Measurements from ENCODE around the gene PWWP2B. TPM values are rescaled to one million over a fixed set of nuclear protein-coding genes. Genes with fewer than 3 reads are reported as not detected.
A peak's percentile ranks its signal among the peaks of the same experiment; 100 is the strongest.

PWWP2B gene
- total RNA-seq, 8 experiments from 2014 or later, result 4.6 to 12.7 (median 8.9) TPM

DNA sequence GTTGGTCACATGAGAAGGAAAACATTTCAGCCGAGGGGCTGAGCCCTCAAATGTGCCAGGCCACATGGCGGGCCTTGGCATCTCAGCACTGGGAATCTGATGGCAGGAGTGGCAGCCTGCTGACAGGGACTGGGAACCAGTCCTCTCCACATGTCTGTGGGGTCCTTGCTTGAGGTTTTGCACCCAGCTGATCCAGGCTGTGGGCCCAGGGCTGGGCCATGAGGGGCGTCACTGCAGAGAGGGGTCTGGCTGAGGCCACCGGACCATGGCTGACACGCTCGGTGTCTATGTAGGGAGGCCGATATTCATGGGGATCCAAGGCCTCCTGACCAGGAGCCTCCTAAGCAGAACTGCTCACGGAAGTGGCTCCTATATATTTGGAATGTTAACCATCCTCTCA is 31.0 kb upstream of the PWWP2B start:
- H3K4me3 ChIP-seq, result no peak overlapping the region
- 88 to 100% (median 93%) methylated on average over 1 to 2 of the region's 8 CpGs; no CpG with 5 or more reads in 7 of the 10 experiments for WGBS, 10 experiments
- in situ Hi-C loops (cut with MboI; ENCODE audit: low pct_unique_long_range_greater_than_20kb in 2 of 9, low sequenced_read_pairs in 9 of 9, unreplicated experiment in 9 of 9), result no loop called here
- H3K27ac ChIP-seq, result no peak overlapping the region
- no peak for ATAC-seq (replicated peaks in 6 of 8)
- H3K4me1 ChIP-seq (replicated peaks in 1 of 2), result peaks cover 0 to 12% of the 10 kb centered on the region in 2 donors

DNA sequence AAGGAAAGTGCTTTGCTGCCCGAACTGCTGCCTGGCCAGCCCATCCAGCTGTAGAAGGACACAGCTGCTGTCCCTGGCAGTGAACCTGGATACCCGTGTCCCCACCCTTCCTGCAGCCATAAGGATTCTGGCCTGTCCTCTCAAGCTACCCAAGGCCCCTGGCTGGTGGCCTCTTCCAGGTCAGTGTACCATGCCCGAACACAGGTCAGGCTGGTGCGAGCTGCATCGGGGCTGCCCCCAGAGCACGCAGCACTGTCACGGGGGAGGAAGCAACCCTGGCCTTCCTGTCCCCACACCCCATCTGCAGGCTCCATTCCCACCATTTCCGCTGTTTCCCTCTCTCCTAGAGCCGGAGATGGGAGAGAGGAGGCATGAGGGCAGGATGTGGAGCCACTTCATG is 30.5 kb upstream of the PWWP2B start:
- Histone ChIP-seq H3K4me3 (no peak overlapping the region), H3K27ac (no peak overlapping the region), H3K4me1 (replicated peaks in 1 of 2) (peaks cover 0 to 12% of the 10 kb centered on the region in 2 donors)
- ATAC-seq (replicated peaks in 6 of 8), result no peak
- in situ Hi-C loops (cut with MboI; ENCODE audit: low pct_unique_long_range_greater_than_20kb in 2 of 9, low sequenced_read_pairs in 9 of 9, unreplicated experiment in 9 of 9), result no loop called here
- 20 to 94% (median 92%) methylated on average over 2 to 3 of the region's 9 CpGs; no CpG with 5 or more reads in 7 of the 10 experiments for WGBS, 10 experiments

DNA sequence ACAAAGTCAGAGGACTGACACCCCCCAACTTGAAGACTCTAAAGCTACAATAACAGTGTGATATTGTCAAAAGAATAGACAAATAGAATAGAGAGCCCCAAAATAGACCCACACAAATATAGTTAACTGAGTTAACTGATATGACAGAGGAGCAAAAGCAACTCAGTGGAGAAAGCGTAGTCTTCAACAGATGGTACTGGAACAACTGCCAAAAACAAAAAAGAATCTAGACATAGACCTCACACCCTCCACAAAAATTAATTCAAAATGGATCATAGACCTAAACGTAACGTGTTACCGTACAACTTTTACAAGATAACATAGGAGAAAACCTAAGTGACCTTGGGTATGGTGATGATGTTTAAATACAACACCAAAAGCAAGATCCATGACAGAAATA is 28.6 kb upstream of the PWWP2B start:
- peaks cover 0 to 12% of the 10 kb centered on the region in 2 donors for H3K4me1 ChIP-seq (replicated peaks in 1 of 2)

DNA sequence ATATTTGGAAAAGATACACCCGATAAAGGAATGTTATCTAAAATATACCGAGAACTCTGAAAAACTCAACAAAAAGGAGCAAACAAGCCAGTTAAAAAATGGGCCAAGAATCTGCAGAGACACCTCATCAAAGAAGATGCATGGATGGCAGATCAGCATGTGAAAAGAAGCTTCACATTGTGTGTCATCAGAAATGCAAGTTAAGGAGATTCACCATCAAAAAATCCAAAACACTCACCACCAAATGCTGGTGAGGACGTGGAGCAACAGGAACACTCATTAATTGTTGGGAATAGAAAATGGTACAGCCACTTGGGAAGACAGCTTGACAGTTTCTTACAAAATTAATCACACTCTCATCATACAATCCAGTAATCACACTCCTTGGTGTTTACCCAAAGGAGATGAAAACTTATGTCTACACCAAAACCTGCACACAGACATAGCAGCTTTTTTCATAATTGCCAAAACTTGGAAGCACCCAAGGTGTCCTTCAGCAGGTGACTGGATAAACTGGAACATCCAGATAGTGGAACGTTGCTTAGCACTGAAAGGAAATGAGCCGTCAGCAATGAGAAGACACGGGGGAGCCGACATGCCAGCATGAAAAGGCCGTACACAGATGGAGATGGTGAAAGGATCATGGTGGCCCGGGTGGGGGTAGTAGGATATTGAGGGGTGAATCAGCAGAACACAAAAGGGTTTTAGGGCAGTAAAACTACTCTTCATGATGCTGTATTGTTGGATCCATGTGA is 27.9 kb upstream of the PWWP2B start:
- WGBS, 10 experiments, result 32 to 100% (median 75%) methylated on average over 1 to 8 of the region's 9 CpGs
- no peak overlapping the region for H3K27ac ChIP-seq
- H3K4me1 ChIP-seq (replicated peaks in 1 of 2), result peaks cover 0 to 12% of the 10 kb centered on the region in 2 donors
- H3K4me3 ChIP-seq, result no peak overlapping the region
- in situ Hi-C loops (cut with MboI; ENCODE audit: low pct_unique_long_range_greater_than_20kb in 2 of 9, low sequenced_read_pairs in 9 of 9, unreplicated experiment in 9 of 9), result no loop called here
- ATAC-seq (replicated peaks in 6 of 8), result no peak

More for the DNA sequence above, 28.6 kb upstream of the PWWP2B start:
- H3K4me3 ChIP-seq, result no peak overlapping the region
- 77 to 100% (median 93%) methylated on average over 1 to 4 of the region's 4 CpGs for WGBS, 10 experiments
- no peak for ATAC-seq (replicated peaks in 6 of 8)
- in situ Hi-C loops (cut with MboI; ENCODE audit: low pct_unique_long_range_greater_than_20kb in 2 of 9, low sequenced_read_pairs in 9 of 9, unreplicated experiment in 9 of 9), result no loop called here
- no peak overlapping the region for H3K27ac ChIP-seq

DNA sequence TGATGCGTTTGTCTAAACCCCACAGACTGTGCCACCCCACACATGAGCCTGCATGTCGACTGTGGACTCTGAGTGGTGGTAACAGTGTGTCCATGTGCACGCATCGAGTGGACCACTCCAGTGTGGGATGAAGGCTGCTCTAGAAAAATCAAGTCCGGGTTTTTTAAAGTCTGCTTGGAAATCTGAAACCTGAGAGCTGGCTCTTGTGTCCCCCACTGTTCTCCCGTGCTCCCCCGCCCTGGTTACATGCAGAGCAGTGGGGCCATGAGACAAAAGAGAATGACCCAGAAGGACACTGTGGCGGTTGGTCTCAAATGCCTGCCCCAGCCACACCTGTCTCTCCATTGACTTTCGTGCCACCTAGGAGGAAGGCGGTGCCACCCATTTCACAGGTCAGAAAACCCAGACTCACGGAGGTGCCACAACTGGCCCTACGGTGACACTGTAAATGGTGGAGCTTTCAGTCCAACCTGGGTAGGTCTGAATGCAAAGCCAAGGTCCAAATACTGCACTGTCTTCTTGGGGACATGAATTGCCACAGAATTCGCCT is 27.3 kb upstream of the PWWP2B start:
- Histone ChIP-seq H3K4me3 (no peak overlapping the region), H3K27ac (no peak overlapping the region), H3K4me1 (replicated peaks in 1 of 2) (peaks cover 0 to 12% of the 10 kb centered on the region in 2 donors)
- WGBS, 10 experiments, result 83 to 100% (median 88%) methylated on average over 2 to 7 of the region's 13 CpGs; no CpG with 5 or more reads in 3 of the 10 experiments
- ATAC-seq (replicated peaks in 6 of 8), result no peak
- in situ Hi-C loops (cut with MboI; ENCODE audit: low pct_unique_long_range_greater_than_20kb in 2 of 9, low sequenced_read_pairs in 9 of 9, unreplicated experiment in 9 of 9), result no loop called here

DNA sequence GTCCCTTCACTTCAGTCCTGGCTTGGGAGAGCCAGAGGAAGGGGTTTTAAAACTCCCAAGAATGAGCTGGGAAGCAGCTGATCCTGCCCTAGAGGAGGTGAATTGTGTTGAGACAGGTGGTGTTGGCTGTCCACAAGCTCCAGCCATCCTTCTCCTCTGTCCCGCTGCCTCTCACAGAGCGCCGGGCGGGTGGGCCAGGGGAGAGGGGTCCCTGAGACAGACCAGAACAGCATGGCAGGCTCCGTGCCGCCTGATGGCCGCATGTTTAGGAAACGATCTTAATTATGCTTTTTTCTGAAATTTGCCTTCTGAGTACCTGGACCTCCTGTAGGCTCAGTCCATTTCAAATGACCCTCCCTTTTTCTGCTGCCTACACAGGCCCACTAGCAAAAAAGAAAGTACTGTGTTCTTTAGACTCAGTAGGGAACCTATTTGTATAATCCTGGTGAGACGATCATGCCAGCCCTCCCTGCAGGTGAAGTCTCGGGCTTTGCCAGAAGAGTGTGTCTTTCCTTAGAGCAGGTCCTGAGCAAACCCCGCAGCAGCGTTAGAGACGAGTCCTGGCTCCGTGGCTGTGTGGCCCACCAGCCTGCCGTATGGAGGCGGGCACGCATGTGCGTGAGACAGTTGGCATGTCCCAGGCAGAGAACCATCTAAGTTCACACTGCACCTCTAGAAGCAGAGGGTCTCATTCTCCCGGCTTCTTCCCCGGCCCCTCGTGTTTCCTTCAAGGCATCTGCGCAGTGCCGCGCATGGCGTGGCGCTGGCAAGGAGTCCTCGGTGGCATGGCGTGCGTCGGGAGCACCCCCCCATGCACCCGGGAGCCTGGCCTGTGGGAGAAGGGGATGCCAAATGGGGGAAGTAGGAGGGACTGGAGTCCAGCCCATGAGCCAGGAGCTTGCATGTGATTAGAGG is 26.3 kb upstream of the PWWP2B start:
- no peak for ATAC-seq (replicated peaks in 6 of 8)
- Histone ChIP-seq H3K27ac (no peak overlapping the region), H3K4me1 (replicated peaks in 1 of 2) (peaks cover 0 to 6% of the 10 kb centered on the region in 2 donors), H3K4me3 (no peak overlapping the region)
- 70 to 100% (median 94%) methylated on average over 1 to 16 of the region's 31 CpGs; no CpG with 5 or more reads in 4 of the 10 experiments for whole genome bisulfite sequencing, 10 experiments
- in situ Hi-C loops (cut with MboI; ENCODE audit: low pct_unique_long_range_greater_than_20kb in 2 of 9, low sequenced_read_pairs in 9 of 9, unreplicated experiment in 9 of 9), result no loop called here

DNA sequence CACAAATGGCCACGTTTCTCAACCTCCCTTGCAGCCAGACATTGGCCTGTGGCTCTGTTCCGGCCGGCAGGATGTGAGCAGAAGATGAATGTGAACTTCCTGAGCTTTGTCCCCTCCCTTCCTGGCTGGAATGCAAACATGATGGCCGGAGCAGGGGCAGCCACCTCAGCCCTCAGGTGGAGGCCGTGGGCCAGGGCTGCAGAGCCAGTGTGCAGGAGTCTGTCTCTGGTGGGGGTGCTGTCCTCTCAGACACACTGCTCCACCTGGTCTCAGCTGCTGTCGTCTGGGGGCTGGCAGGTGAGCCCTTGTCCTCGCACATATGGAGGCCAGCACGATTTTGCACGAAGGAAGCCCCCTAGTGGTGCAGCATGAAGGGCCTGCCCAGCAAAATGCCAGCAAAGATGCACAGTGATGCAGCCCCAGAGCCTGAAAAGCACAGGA is 25.3 kb upstream of the PWWP2B start:
- no peak for ATAC-seq (replicated peaks in 6 of 8)
- H3K4me3 ChIP-seq, result no peak overlapping the region
- 63 to 100% (median 80%) methylated on average over 1 to 8 of the region's 9 CpGs; no CpG with 5 or more reads in 5 of the 10 experiments for WGBS, 10 experiments
- in situ Hi-C loops (cut with MboI; ENCODE audit: low pct_unique_long_range_greater_than_20kb in 2 of 9, low sequenced_read_pairs in 9 of 9, unreplicated experiment in 9 of 9), result no loop called here
- peaks cover 0 to 6% of the 10 kb centered on the region in 2 donors for H3K4me1 ChIP-seq (replicated peaks in 1 of 2)
- no peak overlapping the region for H3K27ac ChIP-seq

DNA sequence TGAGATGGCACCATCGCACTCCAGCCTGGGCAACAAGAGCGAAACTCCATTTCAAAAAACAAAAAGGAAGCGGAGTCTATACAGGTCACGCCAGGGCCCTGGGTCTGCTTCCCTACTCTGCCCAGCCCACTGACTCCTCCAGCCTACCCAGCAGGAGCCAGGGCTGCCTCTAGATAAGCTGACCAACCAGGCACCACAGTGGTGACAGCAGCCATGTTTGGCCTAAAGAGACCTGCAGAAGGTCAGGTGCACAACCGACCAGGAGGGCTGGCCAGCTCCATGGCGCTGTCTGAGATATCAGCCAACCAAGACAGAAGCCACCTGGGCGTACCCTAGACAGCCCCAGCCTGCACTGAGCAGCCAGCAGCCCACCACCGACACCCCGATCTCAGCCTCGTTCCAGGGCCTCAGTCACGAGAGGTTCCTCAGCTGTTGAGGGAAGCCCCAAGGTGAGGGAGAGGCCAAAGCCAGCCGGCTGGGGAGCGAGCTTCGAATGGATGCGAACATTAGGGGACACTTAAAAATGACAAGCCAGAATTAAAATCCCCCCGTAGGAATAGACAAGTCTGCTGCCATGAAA is 24.4 kb upstream of the PWWP2B start:
- no peak for ATAC-seq (replicated peaks in 6 of 8)
- H3K4me3 ChIP-seq, result no peak overlapping the region
- peaks cover 0 to 6% of the 10 kb centered on the region in 2 donors for H3K4me1 ChIP-seq (replicated peaks in 1 of 2)
- 40 to 100% (median 87%) methylated on average over 1 to 9 of the region's 16 CpGs; no CpG with 5 or more reads in 2 of the 10 experiments for WGBS, 10 experiments
- in situ Hi-C loops (cut with MboI; ENCODE audit: low pct_unique_long_range_greater_than_20kb in 2 of 9, low sequenced_read_pairs in 9 of 9, unreplicated experiment in 9 of 9), result no loop called here
- no peak overlapping the region for H3K27ac ChIP-seq

DNA sequence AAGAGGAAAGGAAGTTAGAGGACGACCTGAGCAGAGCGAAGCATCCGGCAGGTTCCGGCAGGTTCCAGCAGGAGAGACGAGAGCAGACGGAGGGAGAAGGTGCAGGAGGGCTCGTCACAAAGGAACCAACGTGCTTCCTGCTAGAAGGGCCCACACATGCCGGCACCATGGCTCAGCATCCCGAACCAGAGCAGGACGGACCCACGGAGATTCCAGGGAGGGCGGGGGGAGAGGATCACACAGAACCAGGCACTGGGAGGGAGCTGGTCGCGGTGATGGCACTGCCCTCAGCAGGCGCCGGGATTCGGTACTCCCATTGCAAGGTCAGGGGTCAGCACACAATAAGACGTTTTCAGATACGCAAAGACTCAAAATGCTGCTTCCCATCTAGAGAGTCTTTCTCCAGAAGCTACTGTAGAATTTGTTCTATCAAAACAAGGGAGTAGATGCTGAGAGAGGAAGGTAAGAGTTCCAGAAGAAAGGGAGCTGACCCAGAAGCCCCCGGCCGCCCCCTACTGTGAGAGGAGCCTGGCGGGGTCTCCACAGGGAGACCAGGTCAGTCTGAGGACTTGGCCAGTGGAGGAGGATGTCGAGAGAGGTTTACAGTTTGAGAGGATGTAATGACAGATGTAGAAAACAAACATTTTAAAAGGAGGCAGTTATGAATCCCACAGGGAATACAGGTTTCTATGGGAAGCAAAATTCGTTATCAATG is 23.6 kb upstream of the PWWP2B start:
- in situ Hi-C loops (cut with MboI; ENCODE audit: low pct_unique_long_range_greater_than_20kb in 2 of 9, low sequenced_read_pairs in 9 of 9, unreplicated experiment in 9 of 9), result no loop called here
- 69 to 93% (median 85%) methylated on average over 2 to 17 of the region's 25 CpGs for WGBS, 10 experiments

DNA sequence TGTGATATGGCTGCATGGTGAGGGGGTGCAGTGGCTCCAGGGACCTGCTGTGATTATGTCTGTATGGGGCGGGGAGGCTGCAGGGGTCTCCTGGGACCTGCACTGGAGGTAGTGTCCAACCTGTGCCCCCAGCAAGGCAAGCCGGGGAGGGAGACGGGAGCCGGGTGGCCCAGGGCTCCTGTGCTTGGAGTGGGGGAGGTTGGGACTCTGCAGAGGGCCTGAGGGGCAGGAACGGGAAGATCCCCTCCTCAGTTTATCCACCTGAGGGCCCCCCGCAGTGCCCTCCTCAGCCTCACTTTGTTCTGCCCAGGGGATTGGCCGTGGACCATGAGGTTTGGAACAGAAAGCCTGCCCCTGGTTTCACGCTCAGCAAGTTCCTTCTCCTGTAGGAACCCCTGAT is 22.8 kb upstream of the PWWP2B start:
- no peak overlapping the region for H3K27ac ChIP-seq
- H3K4me3 ChIP-seq, result no peak overlapping the region
- 88 to 100% (median 90%) methylated on average over 1 to 2 of the region's 8 CpGs; no CpG with 5 or more reads in 7 of the 10 experiments for WGBS, 10 experiments
- no peak for ATAC-seq (replicated peaks in 6 of 8)
- in situ Hi-C loops (cut with MboI; ENCODE audit: low pct_unique_long_range_greater_than_20kb in 2 of 9, low sequenced_read_pairs in 9 of 9, unreplicated experiment in 9 of 9), result no loop called here
- peaks cover 0 to 6% of the 10 kb centered on the region in 2 donors for H3K4me1 ChIP-seq (replicated peaks in 1 of 2)

More for the DNA sequence above, 23.6 kb upstream of the PWWP2B start:
- Histone ChIP-seq H3K27ac (no peak overlapping the region), H3K4me1 (replicated peaks in 1 of 2) (peaks cover 0 to 6% of the 10 kb centered on the region in 2 donors), H3K4me3 (no peak overlapping the region)
- ATAC-seq (replicated peaks in 6 of 8), result no peak

DNA sequence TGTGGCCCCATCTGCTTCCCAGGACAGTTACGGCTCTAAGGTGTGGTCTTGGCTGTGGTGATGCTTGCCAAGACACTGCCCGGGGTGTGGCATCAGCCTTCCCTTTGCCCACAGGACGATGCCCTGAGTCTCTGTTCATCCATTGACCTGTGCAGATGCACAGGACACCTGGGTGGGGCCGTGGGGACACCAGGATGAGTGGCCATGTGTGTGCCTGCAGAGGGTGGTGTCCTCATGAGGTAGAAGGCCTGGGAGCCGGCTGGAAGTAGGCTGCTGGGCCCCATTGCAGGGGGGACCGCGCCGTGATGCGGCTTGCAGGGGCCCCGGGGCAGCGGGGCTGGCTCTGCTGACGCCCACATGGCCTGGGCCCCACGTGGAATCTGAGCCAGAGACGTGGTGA is 22.4 kb upstream of the PWWP2B start:
- peak in 1 of 8 experiments; percentile 18 for ATAC-seq (replicated peaks in 6 of 8)

More for the DNA sequence above, 22.4 kb upstream of the PWWP2B start:
- Histone ChIP-seq H3K27ac (no peak overlapping the region), H3K4me1 (replicated peaks in 1 of 2) (peaks cover 0 to 6% of the 10 kb centered on the region in 2 donors), H3K4me3 (no peak overlapping the region)
- 20 to 100% (median 56%) methylated on average over 1 to 3 of the region's 14 CpGs; no CpG with 5 or more reads in 6 of the 10 experiments for WGBS, 10 experiments
- in situ Hi-C loops (cut with MboI; ENCODE audit: low pct_unique_long_range_greater_than_20kb in 2 of 9, low sequenced_read_pairs in 9 of 9, unreplicated experiment in 9 of 9), result loop anchor here in 1 of 9 experiments (25.0 kb wide), 1 partner anchor 263 kb away; no protein-coding TSS in a partner anchor
